PC-3 (cell line): ENCODE results near the gene SYCN. TPM values are rescaled to one million over a fixed set of nuclear protein-coding genes. Genes with fewer than 3 reads are reported as not detected.
A peak's percentile ranks its signal among the peaks of the same experiment; 100 is the strongest.

Experiments used
- ATAC-seq: fragments of 200-7000 bp; cut with Tn5 transposase; 2 replicates; pipeline ENCODE4 v1.9.1; 2020; ENCODE audit warnings: mild to moderate bottlenecking, moderate library complexity
- BruUV-seq: library from RNA; stranded (reverse); fragments of 400-500 nt; replicated peaks from 2 replicates; lab custom pipeline; 2021; lab: Mats Ljungman, UMichigan
- CTCF ChIA-PET: fragments of 300-600 bp; sonication (Branson Sonifier 250); formaldehyde crosslinking; loops from one replicate; lab custom pipeline; 2022; ENCODE audit warnings: antibody characterized with exemption; lab: Charles Lee
- POLR2A ChIA-PET: fragments of 300-600 bp; sonication (Branson Sonifier 250); formaldehyde crosslinking; loops from one replicate; lab custom pipeline; 2022; ENCODE audit warnings: antibody characterized with exemption; ENCODE audit not compliant: unreplicated experiment; lab: Charles Lee
- DNase-seq: peaks from one replicate; pipeline ENCODE4 v3.0.0-alpha.2; 2015
- H2AFZ ChIP-seq: fragments of 300-600 bp; sonication (generic); 2 replicates; pipeline ENCODE4 v1.6.0; 2016; ENCODE audit warnings: antibody characterized with exemption, low read length
- H3F3A ChIP-seq: fragments of 300-600 bp; sonication (generic); one replicate; pipeline ENCODE4 v1.6.0; 2017; ENCODE audit warnings: antibody characterized with exemption, low read length, control low read depth, mild to moderate bottlenecking; ENCODE audit not compliant: unreplicated experiment
- H3K27ac ChIP-seq: fragments of 300-600 bp; sonication (generic); 2 replicates; pipeline ENCODE4 v1.5.1; 2016; ENCODE audit warnings: mild to moderate bottlenecking, low read length
- H3K27me3 ChIP-seq: fragments of 300-600 bp; sonication (generic); 2 replicates; pipeline ENCODE4 v1.6.1; 2016; ENCODE audit warnings: low read length, mixed read lengths
- H3K36me3 ChIP-seq: fragments of 300-600 bp; sonication (generic); 2 replicates; pipeline ENCODE4 v1.6.1; 2016; ENCODE audit warnings: low read depth, mixed run types, low read length, mixed read lengths
- H3K4me1 ChIP-seq: fragments of 300-600 bp; sonication (generic); 2 replicates; pipeline ENCODE4 v1.5.1; 2016; ENCODE audit warnings: low read length; ENCODE audit not compliant: insufficient read depth
- H3K4me2 ChIP-seq: fragments of 300-600 bp; sonication (generic); 2 replicates; pipeline ENCODE4 v1.6.0; 2016; ENCODE audit warnings: low read length
- H3K4me3 ChIP-seq: fragments of 300-600 bp; sonication (generic); 2 replicates; pipeline ENCODE4 v1.5.1; 2016; ENCODE audit warnings: mild to moderate bottlenecking, low read length, mixed read lengths
- H3K79me2 ChIP-seq: fragments of 300-600 bp; sonication (generic); 2 replicates; pipeline ENCODE4 v1.6.1; 2017; ENCODE audit warnings: low read length, mixed read lengths
- H3K9ac ChIP-seq: fragments of 300-600 bp; sonication (generic); 2 replicates; pipeline ENCODE4 v1.6.0; 2016; ENCODE audit warnings: mild to moderate bottlenecking, low read length
- H3K9me2 ChIP-seq: fragments of 300-600 bp; sonication (generic); replicated peaks from 2 replicates; pipeline ENCODE4 v1.6.1; 2016; ENCODE audit warnings: mixed run types, low read length, mixed read lengths
- H3K9me3 ChIP-seq: fragments of 300-600 bp; sonication (generic); 2 replicates; pipeline ENCODE4 v1.6.1; 2016; ENCODE audit warnings: low read length, mixed read lengths
- H4K20me1 ChIP-seq: fragments of 300-600 bp; sonication (generic); 2 replicates; pipeline ENCODE4 v1.6.1; 2016; ENCODE audit warnings: low read length, mixed read lengths
- EZH2 ChIP-seq: fragments of 300-600 bp; sonication (generic); IDR thresholded peaks from one replicate; pipeline ENCODE4 v1.6.1; 2017; ENCODE audit warnings: antibody characterized with exemption, mild to moderate bottlenecking, low read length; ENCODE audit not compliant: unreplicated experiment
- EZH2phosphoT487 ChIP-seq: fragments of 300-600 bp; sonication (generic); IDR thresholded peaks from 2 replicates; pipeline ENCODE4 v1.6.1; 2018; ENCODE audit warnings: mild to moderate bottlenecking, antibody characterized with exemption, low read length, borderline replicate concordance
- intact Hi-C: fragments of 100-400 bp; cut with micrococcal nuclease; formaldehyde crosslinking; loops from 2 replicates; pipeline ENCODE4 v1.9.0; 2023
- total RNA-seq: library from RNA; depleted of rRNA; stranded (reverse); fragments of >200 nt; gene quantifications from 2 replicates; pipeline ENCODE4 v1.2.3, GENCODE V29; 2014; rRNA removed
- TF ChIP-seq, protein P1 (sequence below): fragments of 300-600 bp; sonication (generic); conservative IDR thresholded peaks from 2 replicates; pipeline ENCODE4 v1.5.1; 2017; ENCODE audit warnings: antibody characterized with exemption, low read depth, mild to moderate bottlenecking, low read length

Gene SYCN
- total RNA-seq, 1 experiment from 2014 or later: not detected

DNA sequence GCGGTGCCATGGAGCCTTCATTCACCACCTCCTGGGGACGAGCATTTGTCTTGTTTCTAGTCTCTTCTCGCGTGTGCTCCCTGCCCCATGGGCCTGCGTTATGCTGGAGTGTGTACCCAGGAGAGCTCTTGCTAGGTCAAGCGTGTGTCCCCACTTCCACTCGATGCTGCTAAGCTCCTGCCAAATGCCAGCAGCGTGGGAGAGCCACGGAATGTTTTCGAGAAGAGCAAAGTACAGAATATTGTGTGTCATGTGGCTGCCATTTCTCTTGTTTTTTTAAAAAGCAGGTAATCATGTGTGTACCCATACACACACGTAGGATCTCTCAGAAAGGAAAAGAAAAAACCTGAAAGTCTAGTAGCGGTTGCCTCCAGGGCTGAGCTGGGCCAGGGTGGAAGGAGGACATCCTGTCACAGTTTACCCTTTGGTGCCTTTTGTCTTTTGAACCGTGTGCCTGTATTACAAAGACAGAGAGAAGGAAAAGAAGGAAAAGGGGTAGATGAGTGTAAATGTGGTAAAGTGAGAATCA, 49.9 kb downstream of the SYCN start:
- H3K9me3 ChIP-seq: no peaks in the 10 kb centered on the region
- peak overlapping the region; percentile 81 for H3K27ac ChIP-seq
- H3K9ac ChIP-seq: 0 out of 2 replicates have a peak overlapping the region, but pooled peaks have one; percentile 25
- H3K9me2 ChIP-seq: no peaks in the 10 kb centered on the region
- H3K27me3 ChIP-seq: no peaks in the 10 kb centered on the region
- no TSS peak for BruUV-seq
- peak overlapping the region; percentile 59 for H3K4me2 ChIP-seq
- DNase-seq: no peak
- TF ChIP-seq EZH2phosphoT487: no peak
- TF ChIP-seq EZH2: no peak
- TF ChIP-seq, protein P1, sequence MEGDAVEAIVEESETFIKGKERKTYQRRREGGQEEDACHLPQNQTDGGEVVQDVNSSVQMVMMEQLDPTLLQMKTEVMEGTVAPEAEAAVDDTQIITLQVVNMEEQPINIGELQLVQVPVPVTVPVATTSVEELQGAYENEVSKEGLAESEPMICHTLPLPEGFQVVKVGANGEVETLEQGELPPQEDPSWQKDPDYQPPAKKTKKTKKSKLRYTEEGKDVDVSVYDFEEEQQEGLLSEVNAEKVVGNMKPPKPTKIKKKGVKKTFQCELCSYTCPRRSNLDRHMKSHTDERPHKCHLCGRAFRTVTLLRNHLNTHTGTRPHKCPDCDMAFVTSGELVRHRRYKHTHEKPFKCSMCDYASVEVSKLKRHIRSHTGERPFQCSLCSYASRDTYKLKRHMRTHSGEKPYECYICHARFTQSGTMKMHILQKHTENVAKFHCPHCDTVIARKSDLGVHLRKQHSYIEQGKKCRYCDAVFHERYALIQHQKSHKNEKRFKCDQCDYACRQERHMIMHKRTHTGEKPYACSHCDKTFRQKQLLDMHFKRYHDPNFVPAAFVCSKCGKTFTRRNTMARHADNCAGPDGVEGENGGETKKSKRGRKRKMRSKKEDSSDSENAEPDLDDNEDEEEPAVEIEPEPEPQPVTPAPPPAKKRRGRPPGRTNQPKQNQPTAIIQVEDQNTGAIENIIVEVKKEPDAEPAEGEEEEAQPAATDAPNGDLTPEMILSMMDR: no peak
- POLR2A ChIA-PET: no interaction called here
- CTCF ChIA-PET: no interaction called here
- no peak overlapping the region for H3K4me3 ChIP-seq
- no peak overlapping the region for H2AFZ ChIP-seq
- intact Hi-C loops: no loop called here
- no peak for ATAC-seq
- H3K36me3 ChIP-seq: no peaks in the 10 kb centered on the region
- no peaks in the 10 kb centered on the region for H3F3A ChIP-seq
- H4K20me1 ChIP-seq: no peaks in the 10 kb centered on the region
- H3K4me1 ChIP-seq: peaks cover 32% of the 10 kb centered on the region
- H3K79me2 ChIP-seq: peaks cover 68% of the 10 kb centered on the region

Other genes starting within 250 kb of the SYCN start
- not detected in 2 replicates for gene FBXO17, start 228.5 kb downstream of the SYCN start, total RNA-seq
- gene FBXO27, start 171.7 kb downstream of the SYCN start, total RNA-seq: 7.1 and 16.5 TPM in 2 replicates
- 3.4 and 5.0 TPM in 2 replicates for gene ACP7, start 119.9 kb downstream of the SYCN start, total RNA-seq
- 13.5 and 16.2 TPM in 2 replicates for gene PAK4, start 78.5 kb downstream of the SYCN start, total RNA-seq
- 2.2 and 6.2 TPM in 2 replicates for gene NCCRP1, start 7.3 kb downstream of the SYCN start, total RNA-seq
- gene IFNL3, start 40.7 kb upstream of the SYCN start, total RNA-seq: not detected in 2 replicates
- not detected in 2 replicates for gene IFNL4, start 44.6 kb upstream of the SYCN start, total RNA-seq
- gene IFNL2, start 64.1 kb upstream of the SYCN start, total RNA-seq: not detected in 2 replicates
- gene IFNL1, start 92.1 kb upstream of the SYCN start, total RNA-seq: not detected in 2 replicates
- gene LRFN1, start 116.6 kb upstream of the SYCN start, total RNA-seq: 3.6 and 6.7 TPM in 2 replicates
- gene GMFG, start 131.8 kb upstream of the SYCN start, total RNA-seq: 0.36 TPM in 1 of 2 replicates, not detected in the other
- 80.4 and 93.8 TPM in 2 replicates for gene SAMD4B, start 138.2 kb upstream of the SYCN start, total RNA-seq
- 50.7 and 56.6 TPM in 2 replicates for gene PAF1, start 186.8 kb upstream of the SYCN start, total RNA-seq
- gene MED29, start 187.1 kb upstream of the SYCN start, total RNA-seq: 17.0 and 30.1 TPM in 2 replicates
- gene ZFP36, start 202.6 kb upstream of the SYCN start, total RNA-seq: 32.7 and 68.4 TPM in 2 replicates
- gene PLEKHG2, start 208.4 kb upstream of the SYCN start, total RNA-seq: 8.3 and 10.6 TPM in 2 replicates
- gene RPS16, start 231.7 kb upstream of the SYCN start, total RNA-seq: 294 and 418 TPM in 2 replicates
- 59.9 and 95.0 TPM in 2 replicates for gene SUPT5H, start 241.3 kb upstream of the SYCN start, total RNA-seq